SK-N-SH (cell line): ENCODE data around the gene DYRK1A. TPM values are rescaled to one million over a fixed set of nuclear protein-coding genes. Genes with fewer than 3 reads are reported as not detected.

ENCODE experiments used
- CTCF ChIA-PET: fragments of 300-600, 350-600 bp; formaldehyde crosslinking; extraction: SDS; loops from one replicate; lab custom pipeline; 2021; lab: Yijun Ruan, JAX
- POLR2A ChIA-PET: fragments of 350-600 bp; sonication (Branson Sonifier 250); formaldehyde crosslinking; extraction: SDS; loops from one replicate; lab custom pipeline; 2020; ENCODE audit warnings: antibody characterized with exemption, inconsistent platforms; lab: Yijun Ruan, JAX
- DNase-seq: peaks from one replicate; pipeline ENCODE4 v3.0.0; 2012
- H2AFZ ChIP-seq: fragments of 200-600 bp; sonication (generic); 2 replicates; pipeline ENCODE4 v1.8.1; 2016; ENCODE audit warnings: antibody characterized with exemption, mild to moderate bottlenecking, low read depth
- H3F3A ChIP-seq: fragments of 200-600 bp; sonication (generic); replicated peaks from 2 replicates; pipeline ENCODE3; 2016; ENCODE audit warnings: antibody characterized with exemption, mild to moderate bottlenecking; ENCODE audit not compliant: insufficient read depth
- H3K27ac ChIP-seq, 2 experiments: fragments of 200-500 bp in 1 of 2; fragments of 200-600 bp in 1 of 2; sonication (Bioruptor generic) in 1 of 2; sonication (generic), shearing (Covaris generic) in 1 of 2; 2 replicates each; pipeline versions ENCODE4 v1.5.1 to v1.6.1; 2014 to 2016; ENCODE audit warnings: low read depth in 2 of 2, inconsistent platforms in 1 of 2, low read length in 1 of 2, mild to moderate bottlenecking in 1 of 2, mixed read lengths in 1 of 2
- H3K27me3 ChIP-seq: fragments of 200-600 bp; sonication (generic), shearing (Covaris generic); 2 replicates; pipeline ENCODE4 v1.6.1; 2016; ENCODE audit warnings: mixed run types; ENCODE audit not compliant: insufficient read depth
- H3K36me3 ChIP-seq, 2 experiments: fragments of 200-500 bp in 1 of 2; fragments of 200-600 bp in 1 of 2; sonication (Bioruptor generic) in 1 of 2; sonication (generic) in 1 of 2; replicated peaks in 1 of 2; 2 replicates each; pipeline versions ENCODE3 to v1.5.1; 2014 to 2016; ENCODE audit warnings: low read length in 1 of 2, mild to moderate bottlenecking in 1 of 2; ENCODE audit not compliant: insufficient read depth in 2 of 2, control insufficient read depth in 1 of 2
- H3K4me1 ChIP-seq, 2 experiments: fragments of 200-500 bp in 1 of 2; fragments of 200-600 bp in 1 of 2; sonication (Bioruptor generic) in 1 of 2; sonication (generic), shearing (Covaris generic) in 1 of 2; 2 replicates each; pipeline versions ENCODE4 v1.5.1 to v1.6.1; 2014 to 2016; ENCODE audit warnings: low read depth in 1 of 2, low read length in 1 of 2, mixed run types in 1 of 2; ENCODE audit not compliant: insufficient read depth in 2 of 2, control insufficient read depth in 1 of 2
- H3K4me2 ChIP-seq: fragments of 200-600 bp; sonication (generic), shearing (Covaris generic); 2 replicates; pipeline ENCODE4 v1.6.1; 2017; ENCODE audit warnings: mixed run types
- H3K4me3 ChIP-seq, 2 experiments: fragments of 200-500 bp in 1 of 2; fragments of 200-600 bp in 1 of 2; sonication (Bioruptor generic) in 1 of 2; sonication (generic), shearing (Covaris generic) in 1 of 2; 2 replicates each; pipeline versions ENCODE4 v1.5.1 to v1.8.1; 2014 to 2016; ENCODE audit warnings: low read depth in 2 of 2, inconsistent platforms in 1 of 2, low read length in 1 of 2, mild to moderate bottlenecking in 1 of 2, mixed read lengths in 1 of 2, moderate library complexity in 1 of 2
- H3K79me2 ChIP-seq: fragments of 200-600 bp; sonication (generic); 2 replicates; pipeline ENCODE4 v1.8.1; 2017; ENCODE audit warnings: mild to moderate bottlenecking; ENCODE audit not compliant: insufficient read depth
- H3K9ac ChIP-seq: fragments of 200-600 bp; sonication (generic); 2 replicates; pipeline ENCODE4 v1.6.1; 2017; ENCODE audit warnings: mixed run types
- H3K9me2 ChIP-seq: fragments of 200-600 bp; sonication (generic); 2 replicates; pipeline ENCODE4 v1.6.1; 2017; ENCODE audit warnings: mixed run types
- H3K9me3 ChIP-seq: fragments of 200-600 bp; sonication (generic); 2 replicates; pipeline ENCODE4 v1.6.1; 2017; ENCODE audit warnings: mixed run types, mild to moderate bottlenecking, moderate library complexity
- H4K20me1 ChIP-seq: fragments of 200-600 bp; sonication (generic); 2 replicates; pipeline ENCODE4 v1.6.1; 2017; ENCODE audit warnings: mild to moderate bottlenecking, mixed run types; ENCODE audit not compliant: insufficient read depth
- EP300 ChIP-seq, 2 experiments: IDR thresholded peaks; 2 replicates each; pipeline versions ENCODE4 v1.4.0 to v1.6.1; 2012; ENCODE audit warnings: borderline replicate concordance in 1 of 2, low read depth in 1 of 2, low read length in 1 of 2
- GABPA ChIP-seq: IDR thresholded peaks from 2 replicates; pipeline ENCODE4 v1.4.0; 2012; ENCODE audit warnings: low read depth, mild to moderate bottlenecking
- JUND ChIP-seq: IDR thresholded peaks from 2 replicates; pipeline ENCODE4 v1.4.0; 2012
- MAX ChIP-seq: IDR thresholded peaks from 2 replicates; pipeline ENCODE4 v1.4.0; 2012; ENCODE audit warnings: low read depth
- MXI1 ChIP-seq: IDR thresholded peaks from 2 replicates; pipeline ENCODE4 v1.6.1; 2012; ENCODE audit warnings: mild to moderate bottlenecking, low read depth, low read length, improper control_type of control experiment
- NFIC ChIP-seq: IDR thresholded peaks from 2 replicates; pipeline ENCODE4 v1.4.0; 2012; ENCODE audit warnings: borderline replicate concordance
- POLR2AphosphoS5 ChIP-seq: IDR thresholded peaks from 2 replicates; pipeline ENCODE4 v1.6.1; 2012; ENCODE audit warnings: low read depth, low read length
- RCOR1 ChIP-seq: fragments of 150-350 bp; IDR thresholded peaks from 2 replicates; pipeline ENCODE4 v1.6.1; 2017; ENCODE audit warnings: antibody characterized with exemption, low read length
- RXRA ChIP-seq: IDR thresholded peaks from 2 replicates; pipeline ENCODE4 v1.4.0; 2012; ENCODE audit warnings: low read depth, mild to moderate bottlenecking, borderline replicate concordance
- SMC3 ChIP-seq: IDR thresholded peaks from 2 replicates; pipeline ENCODE4 v1.6.1; 2012; ENCODE audit warnings: low read depth, low read length, improper control_type of control experiment
- TAF1 ChIP-seq: IDR thresholded peaks from 2 replicates; pipeline ENCODE4 v1.6.1; 2012; ENCODE audit warnings: low read depth, mild to moderate bottlenecking, low read length, moderate library complexity, borderline replicate concordance
- USF1 ChIP-seq: IDR thresholded peaks from 2 replicates; pipeline ENCODE4 v1.4.0; 2012; ENCODE audit warnings: low read depth, borderline replicate concordance
- YY1 ChIP-seq: IDR thresholded peaks from 2 replicates; pipeline ENCODE4 v1.4.0; 2012; ENCODE audit warnings: low read depth, mild to moderate bottlenecking
- WGBS: methylation state at CpG from one replicate; pipeline ENCODE4 v1.1.6; 2017; ENCODE audit warnings: low lambda C conversion rate; 5-methylcytosine and 5-hydroxymethylcytosine counted together
- polyA plus RNA-seq, 3 experiments: library from polyadenylated mRNA; depleted of rRNA; stranded (reverse); fragments of >200 nt; gene quantifications; 2 replicates each; pipeline ENCODE4 v1.2.3, GENCODE V29; 2012

The DYRK1A gene
- polyA plus RNA-seq, 1 of the 3 experiments (the other 2 are of a cell fraction) = 19.3 TPM

- Histone ChIP-seq H3K4me2 (0 out of 2 replicates have a peak overlapping the region, but pooled peaks have one; percentile 22), H4K20me1 (no peaks in the 10 kb centered on the region), H3K79me2 (peaks cover 17% of the 10 kb centered on the region), H3K4me1 (peaks cover 0 to 9% of the 10 kb centered on the region in 2 experiments; a peak in 2 of 4 replicates), H3K9me2 (no peaks in the 10 kb centered on the region), H3K4me3 (no peak overlapping the region), H3K27me3 (no peaks in the 10 kb centered on the region), H2AFZ (no peak overlapping the region), H3K36me3 (peaks cover 84 to 91% of the 10 kb centered on the region in 2 experiments), H3F3A (peaks cover 5% of the 10 kb centered on the region), H3K27ac (peak overlapping the region; percentile 20 to 65; a peak in 3 of 4 replicates), H3K9me3 (no peaks in the 10 kb centered on the region), H3K9ac (no peak overlapping the region)
- 0 out of 2 replicates have a peak, but pooled peaks have one; percentile 12 for TF ChIP-seq MXI1
- TF ChIP-seq EP300 (IDR thresholded peaks at IDR 0.05; ENCODE audit: borderline replicate concordance in 1 of 2, low read depth in 1 of 2, low read length in 1 of 2) = peak in 1 of 2 experiments; percentile 43; a peak in 1 of 4 replicates
- no peak for TF ChIP-seq TAF1
- TF ChIP-seq RCOR1 = peak; percentile 66; the same call in 1 of the 2 replicates
- no peak for TF ChIP-seq RXRA
- no peak for TF ChIP-seq JUND
- 48% methylated on average over 5 of the region's 5 CpGs for WGBS
- ChIA-PET POLR2A (no interaction called here), CTCF (interaction anchor here (1.1 kb wide), 3 partner anchors 11 to 160 kb away, joined by 3 to 6 read pairs (median 3); no protein-coding TSS in a partner anchor)
- peak; percentile 37 for DNase-seq
These were observed 143.3 kb downstream of the DYRK1A start for GRCh38 chr21:37509802-37510393.

GRCh38 chr21:37511848-37512247 is 145.3 kb downstream of the DYRK1A start:
- Histone ChIP-seq H3K36me3 (peaks cover 83 to 86% of the 10 kb centered on the region in 2 experiments), H4K20me1 (no peaks in the 10 kb centered on the region), H3K27ac (no peak overlapping the region), H3K79me2 (peaks cover 17% of the 10 kb centered on the region), H2AFZ (no peak overlapping the region), H3K4me2 (no peak overlapping the region), H3K4me3 (no peak overlapping the region), H3K9me3 (no peaks in the 10 kb centered on the region), H3K9ac (no peak overlapping the region), H3K4me1 (peaks cover 0 to 9% of the 10 kb centered on the region in 2 experiments; a peak in 2 of 4 replicates), H3K27me3 (no peaks in the 10 kb centered on the region), H3F3A (peaks cover 5% of the 10 kb centered on the region), H3K9me2 (no peaks in the 10 kb centered on the region)
- ChIA-PET CTCF (interaction anchor here (0.6 to 1.2 kb wide), 2 partner anchors 12 to 498 kb away, joined by 3 to 4 read pairs; no protein-coding TSS in a partner anchor), POLR2A (no interaction called here)
- no peak for TF ChIP-seq EP300 (IDR thresholded peaks at IDR 0.05; ENCODE audit: borderline replicate concordance in 1 of 2, low read depth in 1 of 2, low read length in 1 of 2)
- TF ChIP-seq NFIC = no peak
- TF ChIP-seq POLR2AphosphoS5 = no peak
- no peak for TF ChIP-seq YY1
- no peak for TF ChIP-seq GABPA
- TF ChIP-seq RXRA = no peak
- TF ChIP-seq MAX = no peak
- no peak for TF ChIP-seq MXI1
- no peak for TF ChIP-seq SMC3
- TF ChIP-seq USF1 = no peak
- 99% methylated on average over 5 of the region's 5 CpGs for WGBS
- DNase-seq = no peak
